ENCODE data around the gene DDX56.

- TF ChIP-seq SMAD1 (IDR thresholded peaks at IDR 0.05; ENCODE audit: low read depth, low read length, partially characterized antibody) = no peak
- TF ChIP-seq NR2F6 (CRISPR knock-in tag; IDR thresholded peaks at IDR 0.05) = no peak
- no peak for TF ChIP-seq SP1 (CRISPR knock-in tag; IDR thresholded peaks at IDR 0.05)
- no peak for TF ChIP-seq ESRRA (IDR thresholded peaks at IDR 0.05; ENCODE audit: borderline replicate concordance, low read depth)
- no peak for TF ChIP-seq CTCF (IDR thresholded peaks at IDR 0.05 in 2 of 3, conservative IDR thresholded peaks at IDR 0.05 in 1 of 3; ENCODE audit: insufficient read depth in 2 of 3, low read depth in 1 of 3, low read length in 3 of 3)
- TF ChIP-seq ZNF165 (CRISPR knock-in tag; IDR thresholded peaks at IDR 0.05; ENCODE audit: borderline replicate concordance) = no peak
- TF ChIP-seq SRF (CRISPR knock-in tag; IDR thresholded peaks at IDR 0.05) = no peak
These were observed 41.5 kb upstream of the DDX56 start for GRCh38 chr7:44615149-44615611.
